Fibroblast of skin of abdomen (primary cell): ENCODE measurements around the gene IL36G.
A peak's percentile ranks its signal among the peaks of the same experiment; 100 is the strongest.

ENCODE experiments used
- DNase-seq: peaks from one replicate; pipeline ENCODE4 v3.0.0-alpha.2; 2013

Gene IL36G

GRCh38 chr2:112973156-112973555 is 4.7 kb upstream of the IL36G start:
- no peak for DNase-seq

GRCh38 chr2:112979731-112980130 is 1.9 kb downstream of the IL36G start:
- no peak for DNase-seq

GRCh38 chr2:112980537-112980936 is 2.7 kb downstream of the IL36G start:
- no peak for DNase-seq

GRCh38 chr2:112985090-112985489 is 7.3 kb downstream of the IL36G start:
- DNase-seq = no peak

- no peak for DNase-seq
Measured at GRCh38 chr2:112989611-112990010, 11.8 kb downstream of the IL36G start.

GRCh38 chr2:112993831-112994230 is 16.0 kb downstream of the IL36G start:
- no peak for DNase-seq

GRCh38 chr2:112994648-112995047 is 16.8 kb downstream of the IL36G start:
- DNase-seq = no peak

- DNase-seq = no peak
Measured at GRCh38 chr2:112995346-112995920, 17.6 kb downstream of the IL36G start.

- DNase-seq = no peak
Measured at GRCh38 chr2:112996635-112997034, 18.8 kb downstream of the IL36G start.

- no peak for DNase-seq
Measured at GRCh38 chr2:112997151-112997550, 19.3 kb downstream of the IL36G start.

- no peak for DNase-seq
Measured at GRCh38 chr2:113000436-113000835, 22.6 kb downstream of the IL36G start.

- no peak for DNase-seq
Measured at GRCh38 chr2:113002677-113003076, 24.9 kb downstream of the IL36G start.

- no peak for DNase-seq
Measured at GRCh38 chr2:113005030-113005509, 27.3 kb downstream of the IL36G start, which contains the start of gene IL36A. IL36A (plus strand) TSS chr2:113005459; CDS start chr2:113005872, 413 bp downstream.

- DNase-seq = no peak
Measured at GRCh38 chr2:113007250-113007649, 29.4 kb downstream of the IL36G start.

- no peak for DNase-seq
Measured at GRCh38 chr2:113009622-113010021, 31.8 kb downstream of the IL36G start.

GRCh38 chr2:113010088-113010487 is 32.3 kb downstream of the IL36G start:
- peak; percentile 4 for DNase-seq

GRCh38 chr2:113011108-113011507 is 33.3 kb downstream of the IL36G start:
- no peak for DNase-seq

- no peak for DNase-seq
Measured at GRCh38 chr2:113012436-113013335, 34.9 kb downstream of the IL36G start.

- no peak for DNase-seq
Measured at GRCh38 chr2:113013336-113013661, 35.5 kb downstream of the IL36G start.

- DNase-seq = no peak
Measured at GRCh38 chr2:113014067-113014466, 36.3 kb downstream of the IL36G start.

GRCh38 chr2:113015042-113015441 is 37.2 kb downstream of the IL36G start:
- DNase-seq = no peak

GRCh38 chr2:113015655-113016054 is 37.8 kb downstream of the IL36G start:
- no peak for DNase-seq

- DNase-seq = no peak
Measured at GRCh38 chr2:113018509-113018908, 40.7 kb downstream of the IL36G start.

- no peak for DNase-seq
Measured at GRCh38 chr2:113021312-113021711, 43.5 kb downstream of the IL36G start.
